ENCODE data around the gene PNCK.

The PNCK gene

GRCh38 chrX:153669901-153670731 is 3.5 kb downstream of the PNCK start:
- no peak for TF ChIP-seq TCF12 (IDR thresholded peaks at IDR 0.05; ENCODE audit: low read depth)
- TF ChIP-seq TEAD4 (IDR thresholded peaks at IDR 0.05) = no peak
- TF ChIP-seq YY1 (IDR thresholded peaks at IDR 0.05; ENCODE audit: low read depth) = no peak
- TF ChIP-seq ZBTB7A (IDR thresholded peaks at IDR 0.05; ENCODE audit: low read depth) = no peak
- no peak for TF ChIP-seq RAD21 (IDR thresholded peaks at IDR 0.05; ENCODE audit: low read depth)
- no peak for TF ChIP-seq USF1 (IDR thresholded peaks at IDR 0.05)
- TF ChIP-seq REST (IDR thresholded peaks at IDR 0.05; ENCODE audit: low read depth) = no peak
- no peak for TF ChIP-seq EP300 (IDR thresholded peaks at IDR 0.05; ENCODE audit: borderline replicate concordance)
- TF ChIP-seq NFIC (IDR thresholded peaks at IDR 0.05) = no peak
- no peak for TF ChIP-seq FOXM1 (IDR thresholded peaks at IDR 0.05; ENCODE audit: borderline replicate concordance, low read depth)
- no peak for TF ChIP-seq CEBPB (IDR thresholded peaks at IDR 0.05)
- TF ChIP-seq TAF1 (IDR thresholded peaks at IDR 0.05; ENCODE audit: low read depth) = no peak
- no peak for TF ChIP-seq CREB1 (IDR thresholded peaks at IDR 0.05; ENCODE audit: low read depth)
- no peak for TF ChIP-seq EGR1 (IDR thresholded peaks at IDR 0.05)
- no peak for TF ChIP-seq MAX (IDR thresholded peaks at IDR 0.05)

DNA sequence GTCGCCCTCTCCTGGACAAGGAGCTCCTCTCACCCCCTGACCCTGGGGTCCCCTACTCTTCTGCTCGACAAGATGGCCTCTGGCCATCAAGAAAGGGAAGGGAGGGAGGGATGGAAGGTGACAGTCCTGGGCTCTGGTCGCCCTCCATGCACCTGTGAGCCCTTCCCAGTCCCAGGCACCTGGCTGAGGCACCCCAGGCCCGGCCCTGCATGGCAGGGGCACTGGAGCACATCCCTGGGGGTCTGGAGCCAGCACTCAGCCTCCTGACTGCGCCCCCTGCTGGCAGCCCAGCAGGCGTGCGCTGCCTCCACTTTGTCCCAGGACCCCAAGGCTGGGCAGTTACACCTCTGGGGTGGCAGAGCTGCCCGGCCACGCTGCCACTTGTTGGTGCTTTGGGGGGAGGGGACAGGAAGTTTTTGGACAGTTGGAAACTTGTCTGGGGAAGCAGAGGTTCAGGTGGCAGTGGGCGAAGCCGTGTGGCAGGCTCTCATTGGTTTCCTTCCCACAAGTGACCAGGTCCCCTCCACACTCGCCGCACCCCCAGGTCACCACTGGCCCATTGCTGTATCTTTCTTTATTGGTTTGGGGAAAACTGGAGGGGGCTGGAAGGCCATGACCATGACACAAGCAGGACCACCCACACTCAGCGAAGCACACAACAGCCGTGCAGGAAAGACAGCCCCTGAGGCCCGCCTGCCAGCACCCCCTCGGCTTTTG is 4.3 kb downstream of the PNCK start:
- TF ChIP-seq MAX (IDR thresholded peaks at IDR 0.05) (no peak), TEAD4 (IDR thresholded peaks at IDR 0.05) (no peak), EP300 (IDR thresholded peaks at IDR 0.05; ENCODE audit: borderline replicate concordance) (no peak), TCF12 (IDR thresholded peaks at IDR 0.05; ENCODE audit: low read depth) (no peak), YY1 (IDR thresholded peaks at IDR 0.05; ENCODE audit: low read depth) (no peak), USF1 (IDR thresholded peaks at IDR 0.05) (no peak)

GRCh38 chrX:153668423-153669173 is 5.0 kb downstream of the PNCK start:
- TF ChIP-seq EGR1 (IDR thresholded peaks at IDR 0.05) = no peak
- TF ChIP-seq USF1 (IDR thresholded peaks at IDR 0.05) = no peak
- TF ChIP-seq TAF1 (IDR thresholded peaks at IDR 0.05; ENCODE audit: low read depth) = no peak
- no peak for TF ChIP-seq REST (IDR thresholded peaks at IDR 0.05; ENCODE audit: low read depth)
- no peak for TF ChIP-seq TCF12 (IDR thresholded peaks at IDR 0.05; ENCODE audit: low read depth)
- no peak for TF ChIP-seq EP300 (IDR thresholded peaks at IDR 0.05; ENCODE audit: borderline replicate concordance)
- TF ChIP-seq NFIC (IDR thresholded peaks at IDR 0.05) = no peak
- TF ChIP-seq MAX (IDR thresholded peaks at IDR 0.05) = no peak

DNA sequence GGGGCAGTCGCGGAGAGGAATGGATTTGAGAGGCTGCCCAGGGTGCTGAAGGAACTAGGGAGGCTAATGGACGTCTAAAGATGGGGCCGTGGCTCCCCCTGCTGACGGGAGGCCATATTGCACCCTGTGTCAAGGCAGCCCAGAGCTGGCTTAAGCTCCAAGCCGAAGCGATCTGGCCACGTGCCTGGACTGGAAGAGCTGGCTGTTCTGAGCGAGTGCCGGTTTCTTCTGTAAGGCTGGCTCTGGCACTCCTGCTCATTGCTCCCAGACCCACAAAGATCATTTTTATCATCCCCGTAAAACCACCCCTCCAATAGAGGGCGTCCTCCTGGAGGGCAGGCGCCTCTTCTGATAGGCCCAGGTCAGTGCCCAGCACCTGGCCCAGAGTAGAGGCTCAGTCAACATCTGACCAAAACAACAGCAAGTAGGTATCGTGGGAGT is 5.6 kb downstream of the PNCK start:
- TF ChIP-seq CREB1 (IDR thresholded peaks at IDR 0.05; ENCODE audit: low read depth) = no peak
- no peak for TF ChIP-seq ZBTB7A (IDR thresholded peaks at IDR 0.05; ENCODE audit: low read depth)
- TF ChIP-seq TAF1 (IDR thresholded peaks at IDR 0.05; ENCODE audit: low read depth) = no peak
- TF ChIP-seq EGR1 (IDR thresholded peaks at IDR 0.05) = no peak
- TF ChIP-seq MAX (IDR thresholded peaks at IDR 0.05) = peak; percentile 65; the same call in 1 of the 2 replicates
- TF ChIP-seq FOXM1 (IDR thresholded peaks at IDR 0.05; ENCODE audit: borderline replicate concordance, low read depth) = no peak
- peak; percentile 75 for TF ChIP-seq USF1 (IDR thresholded peaks at IDR 0.05)
- no peak for TF ChIP-seq EP300 (IDR thresholded peaks at IDR 0.05; ENCODE audit: borderline replicate concordance)
- peak; percentile 29; the same call in 1 of the 2 replicates for TF ChIP-seq REST (IDR thresholded peaks at IDR 0.05; ENCODE audit: low read depth)
- peak; percentile 78 for TF ChIP-seq RAD21 (IDR thresholded peaks at IDR 0.05; ENCODE audit: low read depth)
- TF ChIP-seq YY1 (IDR thresholded peaks at IDR 0.05; ENCODE audit: low read depth) = 0 out of 2 replicates have a peak, but pooled peaks have one; percentile 24
- TF ChIP-seq CEBPB (IDR thresholded peaks at IDR 0.05) = no peak
- no peak for TF ChIP-seq TCF12 (IDR thresholded peaks at IDR 0.05; ENCODE audit: low read depth)
- TF ChIP-seq TEAD4 (IDR thresholded peaks at IDR 0.05) = no peak
- no peak for TF ChIP-seq NFIC (IDR thresholded peaks at IDR 0.05)
